Epithelial cell of proximal tubule (primary cell): ENCODE data around the gene DGAT2. TPM values are rescaled to one million over a fixed set of nuclear protein-coding genes. Genes with fewer than 3 reads are reported as not detected.
"Not testable (repeated sequence)": the region's sequence is repeated elsewhere in the genome, so short reads cannot be mapped to it uniquely, and the experiment has no call there.

ENCODE experiments used
- DNase-seq: peaks from one replicate; pipeline ENCODE4 v3.0.0-alpha.2; 2011; ENCODE audit warnings: low read depth
- H3K4me3 ChIP-seq: 2 replicates; pipeline ENCODE4 v1.5.1; 2011; ENCODE audit warnings: low read depth, mild to moderate bottlenecking, low read length
- CTCF ChIP-seq: conservative IDR thresholded peaks from 2 replicates; pipeline ENCODE4 v1.5.1; 2012; ENCODE audit warnings: low read depth, mild to moderate bottlenecking, low read length
- total RNA-seq: library from RNA; depleted of rRNA; stranded (reverse); fragments of >200 nt; gene quantifications from 2 replicates; pipeline ENCODE4 v1.2.3, GENCODE V29; 2015

DGAT2 gene
- total RNA-seq, 1 donor from 2014 or later: 1.8 TPM

DNA sequence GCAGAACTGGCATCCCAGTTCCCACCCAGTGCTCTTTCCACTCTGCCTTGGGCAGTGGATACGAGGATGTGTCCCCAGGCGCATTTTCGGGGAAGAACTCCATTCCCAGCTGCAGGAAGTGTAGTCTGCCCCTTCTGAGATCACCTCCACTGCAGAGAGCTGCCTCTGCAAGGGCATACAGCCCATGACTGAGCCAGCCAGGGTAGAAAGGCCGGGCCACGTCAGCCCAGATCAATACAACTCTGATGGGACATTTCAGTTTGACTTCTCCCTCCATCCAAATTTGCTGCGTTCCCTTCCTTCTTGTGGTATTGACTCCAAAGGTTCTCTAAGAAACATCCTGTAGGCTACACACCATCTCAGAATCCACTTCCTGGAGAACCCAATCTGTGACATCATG lies 31.3 kb upstream of the DGAT2 start:
- DNase-seq: no peak
- no peak for TF ChIP-seq CTCF
- H3K4me3 ChIP-seq: no peak overlapping the region

- no peak for DNase-seq
- TF ChIP-seq CTCF: peak; percentile 8
- H3K4me3 ChIP-seq: no peak overlapping the region
These were observed 27.9 kb upstream of the DGAT2 start for GRCh38 chr11:75740681-75741080.

GRCh38 chr11:75743159-75743558 lies 25.4 kb upstream of the DGAT2 start:
- H3K4me3 ChIP-seq, DNase-seq: not testable (repeated sequence)

DNA sequence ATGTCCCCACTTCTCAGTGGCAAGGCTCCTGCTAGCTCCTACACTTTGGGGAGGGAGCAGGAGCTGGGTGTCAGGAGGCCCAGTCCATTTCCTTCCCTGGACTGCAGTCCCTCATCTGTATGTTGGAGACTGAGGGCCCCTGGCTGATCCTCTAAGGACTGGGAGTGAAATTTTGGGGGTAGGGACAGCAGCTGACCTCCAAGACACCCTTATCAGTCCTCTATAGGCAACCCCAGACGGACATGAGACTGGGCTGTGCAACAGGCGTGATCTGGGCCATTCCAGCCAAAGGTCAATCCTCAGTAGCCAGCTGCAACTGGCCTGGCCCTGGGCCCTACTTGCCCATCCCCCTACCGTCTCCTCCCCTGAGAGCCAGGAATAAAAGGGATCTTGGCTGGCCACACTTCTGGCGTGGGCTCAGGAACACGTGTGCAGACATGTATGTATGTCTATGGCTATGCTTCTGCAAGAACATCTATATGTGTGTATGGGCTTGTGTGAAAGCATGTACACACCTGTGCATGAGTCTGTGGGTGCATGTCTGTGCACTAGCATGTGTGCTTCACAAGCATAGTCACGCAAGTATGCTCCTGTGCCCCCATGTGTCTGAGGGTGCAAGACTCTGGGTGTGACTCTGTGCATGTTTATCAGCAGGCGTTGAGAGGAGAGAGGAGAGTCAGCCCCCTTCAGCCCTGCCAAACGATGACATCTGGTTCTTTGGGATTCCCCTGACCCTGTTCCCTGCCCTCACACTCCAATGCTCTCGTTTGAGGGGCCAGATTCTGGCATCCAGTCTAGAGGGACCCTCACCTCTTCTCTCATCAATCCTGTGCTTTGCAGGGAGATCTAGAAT lies 24.6 kb upstream of the DGAT2 start:
- no peak overlapping the region for H3K4me3 ChIP-seq
- no peak for TF ChIP-seq CTCF
- no peak for DNase-seq

DNA sequence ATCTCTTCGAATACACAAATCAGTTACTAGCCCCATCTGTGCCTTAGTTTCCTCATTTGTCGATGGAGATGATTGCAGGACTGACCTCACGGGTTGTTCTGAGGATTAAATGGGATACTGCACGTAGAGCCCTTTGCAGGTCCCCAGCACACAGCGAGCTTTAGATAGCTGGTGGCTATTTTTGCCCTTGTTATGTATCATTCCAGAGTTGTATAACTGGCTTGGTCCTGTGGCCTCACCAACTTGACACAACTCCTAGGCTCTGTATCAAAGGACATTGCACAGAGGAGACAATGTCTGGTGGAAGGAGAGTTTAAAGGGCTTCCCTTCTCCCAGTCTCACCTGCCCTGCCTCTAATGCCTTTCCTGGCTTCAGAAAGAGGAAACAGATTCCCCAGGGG lies 22.8 kb upstream of the DGAT2 start:
- no peak for DNase-seq
- no peak for TF ChIP-seq CTCF
- H3K4me3 ChIP-seq: no peak overlapping the region

GRCh38 chr11:75748729-75749273 lies 19.8 kb upstream of the DGAT2 start:
- not testable (repeated sequence) for H3K4me3 ChIP-seq, DNase-seq

DNA sequence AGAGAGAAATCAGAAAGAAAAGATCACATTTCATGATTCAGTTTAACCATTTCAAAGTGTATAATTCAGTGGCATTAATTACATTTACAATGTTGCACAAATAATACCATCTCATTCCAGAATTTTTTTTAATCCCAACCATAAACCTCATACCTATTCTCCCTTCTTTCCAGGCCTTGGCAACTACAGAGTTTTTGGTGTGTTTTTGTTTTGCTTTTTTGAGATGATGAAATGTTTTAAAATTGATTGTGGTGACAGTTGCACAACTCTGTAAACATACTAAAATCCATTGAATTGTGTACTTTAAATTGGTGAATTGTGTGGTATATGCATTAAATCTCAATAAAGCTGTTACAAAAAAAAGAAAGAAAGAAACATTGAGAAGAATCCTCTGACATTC lies 13.6 kb upstream of the DGAT2 start:
- DNase-seq, H3K4me3 ChIP-seq: not testable (repeated sequence)

DNA sequence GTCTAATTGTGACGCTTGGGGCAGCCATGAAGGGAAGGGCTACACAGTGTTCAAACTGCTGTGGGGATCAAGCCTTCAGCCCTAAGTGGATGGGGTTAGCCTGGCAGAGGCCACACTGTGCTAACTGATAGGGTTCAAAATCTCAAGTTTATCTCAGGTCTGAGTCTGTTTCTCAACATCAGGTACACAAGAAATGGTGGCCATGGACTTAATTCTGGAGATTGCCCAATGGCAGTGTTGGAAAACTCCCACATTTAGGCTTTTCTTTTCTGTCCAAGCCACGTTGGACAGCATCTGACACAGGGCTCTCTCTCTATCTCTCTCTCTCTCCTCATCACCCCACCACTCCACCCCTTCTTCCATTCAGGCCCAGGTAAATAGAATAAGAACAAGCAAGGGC lies 10.9 kb upstream of the DGAT2 start:
- H3K4me3 ChIP-seq: no peak overlapping the region
- no peak for DNase-seq
- no peak for TF ChIP-seq CTCF
